ENCODE measurements around the gene RAB9B. TPM values are rescaled to one million over a fixed set of nuclear protein-coding genes. Genes with fewer than 3 reads are reported as not detected.
"Not testable (repeated sequence)": the region's sequence is repeated elsewhere in the genome, so short reads cannot be mapped to it uniquely, and the experiment has no call there.

RAB9B gene
- total RNA-seq, 1 experiment from 2014 or later: 0.22 TPM

DNA sequence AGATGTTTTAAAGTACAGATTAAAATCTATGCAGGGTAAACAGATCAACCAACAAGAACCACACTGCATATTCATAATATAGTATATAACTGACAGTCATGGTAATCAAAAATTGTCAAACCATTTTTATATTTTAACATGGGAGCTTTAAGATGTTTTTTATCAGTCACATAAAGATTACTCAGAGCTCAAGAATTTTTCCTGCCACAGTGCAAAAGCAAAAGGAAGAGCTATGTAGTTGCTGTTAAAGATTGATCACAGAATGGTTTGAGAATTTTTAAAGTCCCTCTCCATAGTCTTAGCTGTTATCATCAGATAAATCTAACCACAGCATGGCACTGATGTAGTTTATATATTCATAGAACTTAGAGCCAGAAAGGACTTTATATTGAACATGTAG, 8.5 kb downstream of the RAB9B start:
- Mint-ChIP-seq H3K4me3 (no peak overlapping the region), H3K27ac (no peak overlapping the region), H3K9me3 (no peaks in the 10 kb centered on the region), H3K4me1 (no peaks in the 10 kb centered on the region), H3K27me3 (ENCODE audit: low read depth) (peaks cover 40% of the 10 kb centered on the region), H3K36me3 (no peaks in the 10 kb centered on the region)
- no peak for ATAC-seq
- POLR2A ChIA-PET: no interaction called here
- no peak for TF ChIP-seq ELF4 (CRISPR knock-in tag; IDR thresholded peaks at IDR 0.05; ENCODE audit: low read depth)
- no peak for TF ChIP-seq GRHL2 (CRISPR knock-in tag; IDR thresholded peaks at IDR 0.05; ENCODE audit: insufficient replicate concordance, severe bottlenecking)
- no peak for TF ChIP-seq NFATC4 (CRISPR knock-in tag; IDR thresholded peaks at IDR 0.05)
- TF ChIP-seq NR1H2 (CRISPR knock-in tag; IDR thresholded peaks at IDR 0.05): no peak
- TF ChIP-seq, protein P1, sequence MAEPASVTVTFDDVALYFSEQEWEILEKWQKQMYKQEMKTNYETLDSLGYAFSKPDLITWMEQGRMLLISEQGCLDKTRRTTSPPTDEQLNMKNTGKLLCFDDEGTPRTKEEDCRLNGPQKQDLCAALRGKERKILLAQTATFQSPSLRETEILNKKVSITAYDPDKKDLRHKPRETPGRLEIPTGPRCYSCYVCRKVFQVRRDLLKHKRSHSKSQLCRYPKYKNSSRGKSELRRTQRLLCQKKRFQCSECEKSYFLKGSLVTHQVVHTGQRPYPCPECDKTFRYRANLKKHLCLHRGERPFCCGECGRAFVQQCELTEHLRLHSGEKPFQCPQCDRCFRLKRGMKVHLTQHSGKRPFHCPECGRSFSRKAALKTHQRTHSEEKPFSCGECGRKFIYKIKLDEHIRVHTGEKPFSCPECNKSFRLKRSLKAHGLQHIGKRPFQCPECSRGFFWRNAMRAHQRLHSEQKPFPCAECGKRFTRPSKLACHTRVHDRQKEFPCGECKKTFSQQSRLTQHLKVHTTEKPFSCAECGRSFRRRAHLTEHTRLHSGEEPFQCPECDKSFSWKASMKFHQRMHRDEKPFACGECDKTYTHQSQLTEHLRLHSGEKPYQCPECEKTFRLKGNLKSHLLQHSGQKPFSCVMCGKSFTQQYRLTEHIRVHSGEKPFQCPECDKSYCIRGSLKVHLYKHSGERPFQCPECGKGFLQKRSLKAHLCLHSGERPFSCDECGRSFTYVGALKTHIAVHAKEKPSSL (CRISPR knock-in tag; conservative IDR thresholded peaks at IDR 0.05): no peak
- no peak for TF ChIP-seq CDX4 (CRISPR knock-in tag; IDR thresholded peaks at IDR 0.05; ENCODE audit: borderline replicate concordance)
- no peak for TF ChIP-seq NR2C2 (CRISPR knock-in tag; IDR thresholded peaks at IDR 0.05)
- TF ChIP-seq ZNF138 (CRISPR knock-in tag; conservative IDR thresholded peaks at IDR 0.05): no peak
- TF ChIP-seq ATF2 (CRISPR knock-in tag; IDR thresholded peaks at IDR 0.05; ENCODE audit: borderline replicate concordance, low read depth): no peak
- TF ChIP-seq, protein P2, sequence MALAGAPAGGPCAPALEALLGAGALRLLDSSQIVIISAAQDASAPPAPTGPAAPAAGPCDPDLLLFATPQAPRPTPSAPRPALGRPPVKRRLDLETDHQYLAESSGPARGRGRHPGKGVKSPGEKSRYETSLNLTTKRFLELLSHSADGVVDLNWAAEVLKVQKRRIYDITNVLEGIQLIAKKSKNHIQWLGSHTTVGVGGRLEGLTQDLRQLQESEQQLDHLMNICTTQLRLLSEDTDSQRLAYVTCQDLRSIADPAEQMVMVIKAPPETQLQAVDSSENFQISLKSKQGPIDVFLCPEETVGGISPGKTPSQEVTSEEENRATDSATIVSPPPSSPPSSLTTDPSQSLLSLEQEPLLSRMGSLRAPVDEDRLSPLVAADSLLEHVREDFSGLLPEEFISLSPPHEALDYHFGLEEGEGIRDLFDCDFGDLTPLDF (CRISPR knock-in tag; IDR thresholded peaks at IDR 0.05): no peak
- no peak for TF ChIP-seq ZBTB21 (CRISPR knock-in tag; IDR thresholded peaks at IDR 0.05; ENCODE audit: borderline replicate concordance)
- no peak for TF ChIP-seq SMAD3 (CRISPR knock-in tag; IDR thresholded peaks at IDR 0.05; ENCODE audit: borderline replicate concordance)
- no peak for TF ChIP-seq ZBTB43 (CRISPR knock-in tag; IDR thresholded peaks at IDR 0.05)
- no peak for DNase-seq (ENCODE audit: low spot score)
- CTCF ChIA-PET: no interaction called here

DNA sequence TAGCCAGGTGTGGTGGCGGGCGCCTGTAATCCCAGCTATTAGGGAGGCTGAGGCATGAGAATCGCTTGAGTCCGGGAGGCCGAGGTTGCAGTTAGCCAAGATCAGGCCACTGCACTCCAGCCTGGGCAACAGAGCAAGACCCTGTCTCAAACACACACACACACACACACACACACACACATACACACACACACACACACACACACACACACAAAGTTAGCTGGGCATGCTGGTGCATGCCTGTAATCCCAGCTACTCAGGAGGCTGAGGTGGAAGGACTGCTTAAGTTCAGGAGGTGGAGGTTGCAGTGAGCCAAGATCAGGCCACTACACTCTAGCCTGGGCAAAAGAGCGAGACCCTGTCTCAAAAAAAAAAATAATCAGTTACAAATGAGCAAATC, 11.3 kb downstream of the RAB9B start:
- H3K4me1 Mint-ChIP-seq; POLR2A ChIA-PET; H3K27ac Mint-ChIP-seq; ATAC-seq; DNase-seq (ENCODE audit: low spot score); H3K4me3 Mint-ChIP-seq; CTCF ChIA-PET; H3K9me3 Mint-ChIP-seq; H3K36me3 Mint-ChIP-seq: not testable (repeated sequence)
- H3K27me3 Mint-ChIP-seq (ENCODE audit: low read depth): peaks cover 30% of the 10 kb centered on the region

GRCh38 chrX:103818842-103819619, 13.0 kb downstream of the RAB9B start:
- Mint-ChIP-seq H3K27me3 (ENCODE audit: low read depth) (peaks cover 30% of the 10 kb centered on the region), H3K4me1 (no peaks in the 10 kb centered on the region), H3K4me3 (no peak overlapping the region), H3K9me3 (no peaks in the 10 kb centered on the region), H3K27ac (no peak overlapping the region), H3K36me3 (no peaks in the 10 kb centered on the region)
- CTCF ChIA-PET: no interaction called here
- no peak for ATAC-seq
- no peak for DNase-seq (ENCODE audit: low spot score)
- POLR2A ChIA-PET: no interaction called here
- TF ChIP-seq CREM (CRISPR knock-in tag; IDR thresholded peaks at IDR 0.05) (no peak), NFATC4 (CRISPR knock-in tag; IDR thresholded peaks at IDR 0.05) (no peak), PRDM15 (CRISPR knock-in tag; IDR thresholded peaks at IDR 0.05) (no peak), FOXK1 (CRISPR knock-in tag; IDR thresholded peaks at IDR 0.05) (no peak), ZNF317 (CRISPR knock-in tag; IDR thresholded peaks at IDR 0.05; ENCODE audit: borderline replicate concordance, low read depth) (no peak), NR1H2 (CRISPR knock-in tag; IDR thresholded peaks at IDR 0.05) (no peak), GRHL2 (CRISPR knock-in tag; IDR thresholded peaks at IDR 0.05; ENCODE audit: insufficient replicate concordance, severe bottlenecking) (no peak), SMAD4 (CRISPR knock-in tag; IDR thresholded peaks at IDR 0.05) (no peak)
- TF ChIP-seq, protein P3, sequence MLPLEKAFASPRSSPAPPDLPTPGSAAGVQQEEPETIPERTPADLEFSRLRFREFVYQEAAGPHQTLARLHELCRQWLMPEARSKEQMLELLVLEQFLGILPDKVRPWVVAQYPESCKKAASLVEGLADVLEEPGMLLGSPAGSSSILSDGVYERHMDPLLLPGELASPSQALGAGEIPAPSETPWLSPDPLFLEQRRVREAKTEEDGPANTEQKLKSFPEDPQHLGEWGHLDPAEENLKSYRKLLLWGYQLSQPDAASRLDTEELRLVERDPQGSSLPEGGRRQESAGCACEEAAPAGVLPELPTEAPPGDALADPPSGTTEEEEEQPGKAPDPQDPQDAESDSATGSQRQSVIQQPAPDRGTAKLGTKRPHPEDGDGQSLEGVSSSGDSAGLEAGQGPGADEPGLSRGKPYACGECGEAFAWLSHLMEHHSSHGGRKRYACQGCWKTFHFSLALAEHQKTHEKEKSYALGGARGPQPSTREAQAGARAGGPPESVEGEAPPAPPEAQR (CRISPR knock-in tag; IDR thresholded peaks at IDR 0.05): no peak

Measured in WTC11 (cell line).